Astrocyte (in vitro differentiated cells and primary cell): ENCODE results near the gene JAKMIP1. TPM values are rescaled to one million over a fixed set of nuclear protein-coding genes. Genes with fewer than 3 reads are reported as not detected.

Source experiments
- DNase-seq: peaks from one replicate; pipeline ENCODE4 v3.0.0-alpha.2; 2010; ENCODE audit warnings: low read depth
- FAIRE-seq: peaks from 2 replicates; lab custom pipeline; 2011; peaks lifted over from hg19 to GRCh38; lab: Jason Lieb, UNC
- H2AFZ ChIP-seq: 2 replicates; pipeline ENCODE4 v1.6.0; 2012; ENCODE audit warnings: low read depth, low read length, inconsistent platforms
- H3K27ac ChIP-seq: 2 replicates; pipeline ENCODE4 v1.5.1; 2011; ENCODE audit warnings: low read depth, low read length, inconsistent platforms
- H3K27me3 ChIP-seq: 2 replicates; pipeline ENCODE4 v1.6.0; 2011; ENCODE audit warnings: low read length, inconsistent platforms; ENCODE audit not compliant: insufficient read depth
- H3K36me3 ChIP-seq: 2 replicates; pipeline ENCODE4 v1.5.1; 2011; ENCODE audit warnings: low read length, inconsistent platforms; ENCODE audit not compliant: insufficient read depth
- H3K4me1 ChIP-seq: 2 replicates; pipeline ENCODE4 v1.5.1; 2011; ENCODE audit warnings: low read length, inconsistent platforms; ENCODE audit not compliant: insufficient read depth
- H3K4me2 ChIP-seq: 2 replicates; pipeline ENCODE4 v1.6.0; 2012; ENCODE audit warnings: low read length, inconsistent platforms
- H3K4me3 ChIP-seq: 2 replicates; pipeline ENCODE4 v1.5.1; 2011; ENCODE audit warnings: low read depth, mild to moderate bottlenecking, low read length, inconsistent platforms; ENCODE audit not compliant: insufficient read depth
- H3K79me2 ChIP-seq: 2 replicates; pipeline ENCODE4 v1.6.0; 2012; ENCODE audit warnings: mild to moderate bottlenecking, low read length, inconsistent platforms; ENCODE audit not compliant: insufficient read depth
- H3K9ac ChIP-seq: 2 replicates; pipeline ENCODE4 v1.6.0; 2012; ENCODE audit warnings: mild to moderate bottlenecking, low read length, inconsistent platforms
- H3K9me3 ChIP-seq: 2 replicates; pipeline ENCODE4 v1.5.1; 2012; ENCODE audit warnings: low read depth, mild to moderate bottlenecking, low read length, inconsistent platforms; ENCODE audit not compliant: insufficient read depth
- H4K20me1 ChIP-seq: 2 replicates; pipeline ENCODE4 v1.6.0; 2012; ENCODE audit warnings: low read length, inconsistent platforms; ENCODE audit not compliant: insufficient read depth
- H3K27ac Mint-ChIP-seq: one replicate; pipeline ENCODE4 v1.8.0; 2021; ENCODE audit warnings: mild to moderate bottlenecking, mixed read lengths; ENCODE audit not compliant: unreplicated experiment
- H3K27me3 Mint-ChIP-seq: one replicate; pipeline ENCODE4 v1.8.0; 2021; ENCODE audit warnings: low read depth, mixed read lengths; ENCODE audit not compliant: unreplicated experiment
- H3K36me3 Mint-ChIP-seq: one replicate; pipeline ENCODE4 v1.8.0; 2021; ENCODE audit warnings: low read depth, mixed read lengths; ENCODE audit not compliant: unreplicated experiment
- H3K4me1 Mint-ChIP-seq: one replicate; pipeline ENCODE4 v1.8.0; 2021; ENCODE audit warnings: low read depth, mixed read lengths; ENCODE audit not compliant: unreplicated experiment
- H3K4me3 Mint-ChIP-seq: one replicate; pipeline ENCODE4 v1.8.0; 2021; ENCODE audit warnings: mild to moderate bottlenecking, moderate library complexity, mixed read lengths; ENCODE audit not compliant: unreplicated experiment
- H3K9me3 Mint-ChIP-seq: one replicate; pipeline ENCODE4 v1.8.0; 2021; ENCODE audit warnings: mild to moderate bottlenecking, mixed read lengths; ENCODE audit not compliant: unreplicated experiment
- EZH2 ChIP-seq: IDR thresholded peaks from 2 replicates; pipeline ENCODE4 v1.6.1; 2012; ENCODE audit warnings: mild to moderate bottlenecking, low read length, inconsistent platforms; ENCODE audit not compliant: insufficient read depth
- total RNA-seq: library from RNA; stranded (reverse); gene quantifications from 2 replicates; pipeline ENCODE4 v1.2.1, GENCODE V29; 2021
- TF ChIP-seq, protein P1 (sequence below): IDR thresholded peaks from 2 replicates; pipeline ENCODE4 v1.5.1; 2011; ENCODE audit warnings: low read depth, mild to moderate bottlenecking, inconsistent platforms, low read length, moderate library complexity; ENCODE audit not compliant: insufficient read depth

Gene JAKMIP1
- total RNA-seq, 1 donor from 2014 or later, result 0.50 TPM

DNA sequence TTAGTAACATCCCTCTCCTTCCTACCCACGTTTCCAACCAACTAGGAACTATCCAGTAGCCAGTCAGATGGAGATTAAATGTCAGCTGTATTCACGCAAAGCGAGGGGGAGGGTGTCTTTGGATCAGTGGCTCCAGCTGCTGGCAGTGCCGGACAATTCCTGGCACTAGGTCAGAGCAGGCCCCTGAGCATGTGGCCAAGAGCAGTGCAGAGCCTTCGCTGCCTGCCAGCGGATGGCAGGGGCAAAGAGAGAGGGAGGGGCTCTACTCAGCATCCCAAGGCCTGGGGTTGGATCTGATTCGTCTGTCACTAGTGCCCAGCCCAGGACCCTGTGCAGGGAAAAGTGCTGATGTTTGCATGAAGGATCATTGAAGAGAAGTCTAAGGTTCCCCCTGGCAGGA lies 28.7 kb upstream of the JAKMIP1 start:
- no peak overlapping the region for H2AFZ ChIP-seq
- Mint-ChIP-seq H3K27me3 (peaks cover 40% of the 10 kb centered on the region), H3K4me3 (no peak overlapping the region), H3K4me1 (no peaks in the 10 kb centered on the region), H3K27ac (no peak overlapping the region), H3K36me3 (no peaks in the 10 kb centered on the region), H3K9me3 (no peaks in the 10 kb centered on the region)
- DNase-seq (no peak), FAIRE-seq (no peak)
- H3K36me3 ChIP-seq, result no peaks in the 10 kb centered on the region
- no peaks in the 10 kb centered on the region for H3K79me2 ChIP-seq
- no peaks in the 10 kb centered on the region for H3K9me3 ChIP-seq
- no peak overlapping the region for H3K9ac ChIP-seq
- H3K27me3 ChIP-seq, result no peaks in the 10 kb centered on the region
- H4K20me1 ChIP-seq, result no peaks in the 10 kb centered on the region
- H3K4me2 ChIP-seq, result no peak overlapping the region
- no peak overlapping the region for H3K4me3 ChIP-seq
- no peak overlapping the region for H3K27ac ChIP-seq
- H3K4me1 ChIP-seq, result no peaks in the 10 kb centered on the region
- TF ChIP-seq EZH2, result no peak
- TF ChIP-seq, protein P1, sequence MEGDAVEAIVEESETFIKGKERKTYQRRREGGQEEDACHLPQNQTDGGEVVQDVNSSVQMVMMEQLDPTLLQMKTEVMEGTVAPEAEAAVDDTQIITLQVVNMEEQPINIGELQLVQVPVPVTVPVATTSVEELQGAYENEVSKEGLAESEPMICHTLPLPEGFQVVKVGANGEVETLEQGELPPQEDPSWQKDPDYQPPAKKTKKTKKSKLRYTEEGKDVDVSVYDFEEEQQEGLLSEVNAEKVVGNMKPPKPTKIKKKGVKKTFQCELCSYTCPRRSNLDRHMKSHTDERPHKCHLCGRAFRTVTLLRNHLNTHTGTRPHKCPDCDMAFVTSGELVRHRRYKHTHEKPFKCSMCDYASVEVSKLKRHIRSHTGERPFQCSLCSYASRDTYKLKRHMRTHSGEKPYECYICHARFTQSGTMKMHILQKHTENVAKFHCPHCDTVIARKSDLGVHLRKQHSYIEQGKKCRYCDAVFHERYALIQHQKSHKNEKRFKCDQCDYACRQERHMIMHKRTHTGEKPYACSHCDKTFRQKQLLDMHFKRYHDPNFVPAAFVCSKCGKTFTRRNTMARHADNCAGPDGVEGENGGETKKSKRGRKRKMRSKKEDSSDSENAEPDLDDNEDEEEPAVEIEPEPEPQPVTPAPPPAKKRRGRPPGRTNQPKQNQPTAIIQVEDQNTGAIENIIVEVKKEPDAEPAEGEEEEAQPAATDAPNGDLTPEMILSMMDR, result no peak

DNA sequence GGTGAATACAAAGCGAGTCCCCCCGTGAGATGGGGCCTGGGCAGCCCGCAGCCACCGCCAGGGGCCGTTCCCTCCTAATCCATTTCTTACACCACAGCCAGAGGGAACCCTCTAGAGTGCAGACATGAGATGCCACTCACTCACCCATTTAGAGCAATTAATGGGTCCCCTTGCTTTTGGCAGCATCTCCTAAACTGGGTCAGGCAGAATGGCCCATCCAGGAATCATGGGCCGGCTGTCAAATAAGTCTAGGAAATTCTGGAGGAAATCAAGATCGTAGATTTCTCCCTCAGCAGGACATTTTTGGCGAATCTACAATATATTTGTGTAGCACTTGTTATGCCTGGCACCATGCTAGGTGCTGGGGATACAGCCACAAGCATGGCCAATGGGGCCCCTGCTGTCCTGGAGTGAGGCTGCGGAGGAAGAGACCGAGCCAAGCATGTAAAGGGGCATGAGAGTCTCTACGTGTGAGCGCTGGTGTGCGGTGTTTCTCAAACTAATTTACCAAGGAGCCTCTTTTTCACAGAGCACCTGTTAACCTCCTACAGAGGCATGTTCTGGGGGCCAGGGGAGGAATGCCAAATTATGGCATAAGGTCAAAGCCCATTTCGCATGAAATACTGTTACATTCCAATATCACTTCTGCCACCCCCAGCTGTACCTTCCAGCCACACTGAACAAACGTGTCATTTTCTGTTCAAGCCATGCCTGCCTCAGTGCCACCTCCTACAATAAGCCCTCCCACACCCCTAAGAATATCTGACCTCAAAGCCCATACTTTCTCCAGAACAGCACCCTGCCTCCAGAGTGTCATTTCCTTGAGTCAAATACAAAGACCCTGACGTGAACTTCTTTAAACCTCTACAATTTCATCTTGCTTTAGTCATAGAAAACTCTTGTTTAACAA lies 28.1 kb upstream of the JAKMIP1 start:
- Histone ChIP-seq H3K4me1 (no peaks in the 10 kb centered on the region), H3K79me2 (no peaks in the 10 kb centered on the region), H3K27me3 (peaks cover 2% of the 10 kb centered on the region), H3K4me2 (no peak overlapping the region), H4K20me1 (no peaks in the 10 kb centered on the region), H3K9ac (no peak overlapping the region), H3K4me3 (no peak overlapping the region), H3K36me3 (no peaks in the 10 kb centered on the region), H2AFZ (no peak overlapping the region), H3K27ac (no peak overlapping the region), H3K9me3 (no peaks in the 10 kb centered on the region)
- FAIRE-seq (no peak), DNase-seq (no peak)
- H3K9me3 Mint-ChIP-seq, result no peaks in the 10 kb centered on the region
- H3K4me1 Mint-ChIP-seq, result no peaks in the 10 kb centered on the region
- peaks cover 44% of the 10 kb centered on the region for H3K27me3 Mint-ChIP-seq
- TF ChIP-seq, protein P1, result no peak
- TF ChIP-seq EZH2, result no peak
- no peak overlapping the region for H3K4me3 Mint-ChIP-seq
- no peak overlapping the region for H3K27ac Mint-ChIP-seq
- H3K36me3 Mint-ChIP-seq, result no peaks in the 10 kb centered on the region
